Left ventricle myocardium inferior (tissue), 1 donor: ENCODE results near the gene JKAMP. TPM values are rescaled to one million over a fixed set of nuclear protein-coding genes. Genes with fewer than 3 reads are reported as not detected.

ENCODE experiments used
- DNase-seq: peaks from one replicate; pipeline ENCODE4 v3.0.0-alpha.2; 2020
- H3K27ac ChIP-seq: fragments of 200-600 bp; replicated peaks from 2 replicates; pipeline ENCODE4 v1.8.0; 2021
- H3K27me3 ChIP-seq: fragments of 200-600 bp; 2 replicates; pipeline ENCODE4 v1.8.0; 2021; ENCODE audit warnings: low read depth
- H3K36me3 ChIP-seq: fragments of 200-600 bp; 2 replicates; pipeline ENCODE4 v1.8.0; 2021
- H3K4me1 ChIP-seq: fragments of 200-600 bp; 2 replicates; pipeline ENCODE4 v1.8.0; 2021
- H3K4me3 ChIP-seq: fragments of 200-600 bp; 2 replicates; pipeline ENCODE4 v1.8.0; 2021; ENCODE audit warnings: mild to moderate bottlenecking, moderate library complexity
- H3K9me3 ChIP-seq: fragments of 200-600 bp; replicated peaks from 2 replicates; pipeline ENCODE4 v1.8.0; 2021
- intact Hi-C: fragments of 100-400 bp; cut with micrococcal nuclease; formaldehyde crosslinking; loops from one replicate; pipeline ENCODE4 v1.11.0; 2022
- total RNA-seq: library from RNA; stranded (reverse); fragmentation: NEBNext Ultra II Directional; extraction: Animal tissue kit (Norgen Biotek cat#: 25700); gene quantifications from one replicate; pipeline ENCODE4 v1.2.1, GENCODE V29; 2021
- TF ChIP-seq, protein P1 (sequence below): fragments of 200-600 bp; IDR thresholded peaks from 2 replicates; pipeline ENCODE4 v1.8.0; 2021; ENCODE audit warnings: antibody characterized with exemption, mild to moderate bottlenecking, borderline replicate concordance
- donor health status: DM: no; HTN: yes; CAD: no; lungs with severe emphysema.

Gene JKAMP
- total RNA-seq, 1 donor from 2014 or later: 23.5 TPM

DNA sequence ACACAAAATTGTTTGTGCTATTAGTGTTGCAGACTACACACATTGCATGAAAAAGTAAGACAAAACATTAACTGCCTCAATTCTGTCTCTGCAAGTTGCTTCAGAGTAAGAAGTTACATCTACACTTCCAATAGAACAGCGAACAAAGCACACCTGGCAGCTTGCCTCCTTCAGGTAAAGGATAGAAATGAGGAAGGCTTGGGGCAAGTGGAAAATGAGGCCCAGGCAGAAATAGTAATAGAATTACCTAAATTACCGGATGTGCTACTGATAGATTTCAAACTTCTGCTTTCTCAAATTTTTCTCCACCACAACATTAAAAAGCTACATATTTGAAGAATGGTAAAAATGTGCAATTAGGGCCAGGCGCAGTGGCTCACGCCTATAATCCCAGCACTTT is 54.6 kb downstream of the JKAMP start:
- intact Hi-C loops: no loop called here

DNA sequence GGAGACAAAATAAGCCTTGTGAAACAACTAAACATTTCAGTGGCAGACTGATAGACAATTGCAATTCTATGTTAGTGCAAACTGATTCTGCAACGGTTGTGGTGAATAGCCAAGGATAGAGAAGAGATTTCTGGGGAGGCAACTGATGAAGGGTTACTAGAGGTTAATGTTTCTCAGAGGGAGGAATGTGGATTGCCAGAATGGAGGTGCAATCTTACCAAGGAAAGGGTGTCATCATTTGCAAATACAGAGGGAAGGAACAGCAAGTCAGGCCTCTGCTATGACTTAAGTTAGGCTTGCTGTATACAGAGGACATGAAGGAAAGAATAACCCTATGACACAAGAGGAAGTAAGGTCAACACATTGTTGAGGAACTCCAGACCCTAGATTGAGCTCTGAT is 56.5 kb downstream of the JKAMP start:
- H3K36me3 ChIP-seq: no peaks in the 10 kb centered on the region
- no peaks in the 10 kb centered on the region for H3K4me1 ChIP-seq
- no peak overlapping the region for H3K4me3 ChIP-seq
- intact Hi-C loops: no loop called here
- H3K27ac ChIP-seq: no peak overlapping the region
- no peaks in the 10 kb centered on the region for H3K9me3 ChIP-seq
- peaks cover 23% of the 10 kb centered on the region for H3K27me3 ChIP-seq
- DNase-seq: no peak
- TF ChIP-seq, protein P1, sequence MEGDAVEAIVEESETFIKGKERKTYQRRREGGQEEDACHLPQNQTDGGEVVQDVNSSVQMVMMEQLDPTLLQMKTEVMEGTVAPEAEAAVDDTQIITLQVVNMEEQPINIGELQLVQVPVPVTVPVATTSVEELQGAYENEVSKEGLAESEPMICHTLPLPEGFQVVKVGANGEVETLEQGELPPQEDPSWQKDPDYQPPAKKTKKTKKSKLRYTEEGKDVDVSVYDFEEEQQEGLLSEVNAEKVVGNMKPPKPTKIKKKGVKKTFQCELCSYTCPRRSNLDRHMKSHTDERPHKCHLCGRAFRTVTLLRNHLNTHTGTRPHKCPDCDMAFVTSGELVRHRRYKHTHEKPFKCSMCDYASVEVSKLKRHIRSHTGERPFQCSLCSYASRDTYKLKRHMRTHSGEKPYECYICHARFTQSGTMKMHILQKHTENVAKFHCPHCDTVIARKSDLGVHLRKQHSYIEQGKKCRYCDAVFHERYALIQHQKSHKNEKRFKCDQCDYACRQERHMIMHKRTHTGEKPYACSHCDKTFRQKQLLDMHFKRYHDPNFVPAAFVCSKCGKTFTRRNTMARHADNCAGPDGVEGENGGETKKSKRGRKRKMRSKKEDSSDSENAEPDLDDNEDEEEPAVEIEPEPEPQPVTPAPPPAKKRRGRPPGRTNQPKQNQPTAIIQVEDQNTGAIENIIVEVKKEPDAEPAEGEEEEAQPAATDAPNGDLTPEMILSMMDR: no peak

More for the DNA sequence above, 54.6 kb downstream of the JKAMP start:
- Histone ChIP-seq H3K9me3 (no peaks in the 10 kb centered on the region), H3K27me3 (peaks cover 11% of the 10 kb centered on the region), H3K36me3 (no peaks in the 10 kb centered on the region), H3K27ac (no peak overlapping the region), H3K4me3 (no peak overlapping the region), H3K4me1 (no peaks in the 10 kb centered on the region)
- no peak for DNase-seq
- TF ChIP-seq, protein P1: no peak

DNA sequence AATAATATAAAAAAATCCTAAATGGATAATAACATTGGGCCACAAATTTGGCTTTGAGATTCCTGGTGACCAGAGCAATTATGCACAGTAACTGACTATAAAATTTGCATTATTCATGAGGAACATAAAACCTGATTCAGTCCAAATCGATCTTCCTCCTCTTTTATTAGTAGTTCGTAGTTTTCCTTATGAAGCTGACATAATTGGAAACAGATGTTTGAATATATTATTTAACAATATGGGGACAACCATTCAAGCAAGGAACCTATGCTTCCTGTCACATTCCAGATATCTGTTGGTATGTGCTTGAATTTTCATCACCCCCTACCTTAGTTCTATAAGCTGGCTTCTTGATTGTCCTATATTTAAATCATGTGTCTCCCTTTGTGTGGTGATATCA is 57.4 kb downstream of the JKAMP start:
- DNase-seq: no peak
- Histone ChIP-seq H3K27me3 (peaks cover 23% of the 10 kb centered on the region), H3K4me1 (no peaks in the 10 kb centered on the region), H3K9me3 (no peaks in the 10 kb centered on the region), H3K36me3 (no peaks in the 10 kb centered on the region), H3K4me3 (no peak overlapping the region), H3K27ac (no peak overlapping the region)
- TF ChIP-seq, protein P1: no peak
- intact Hi-C loops: no loop called here

DNA sequence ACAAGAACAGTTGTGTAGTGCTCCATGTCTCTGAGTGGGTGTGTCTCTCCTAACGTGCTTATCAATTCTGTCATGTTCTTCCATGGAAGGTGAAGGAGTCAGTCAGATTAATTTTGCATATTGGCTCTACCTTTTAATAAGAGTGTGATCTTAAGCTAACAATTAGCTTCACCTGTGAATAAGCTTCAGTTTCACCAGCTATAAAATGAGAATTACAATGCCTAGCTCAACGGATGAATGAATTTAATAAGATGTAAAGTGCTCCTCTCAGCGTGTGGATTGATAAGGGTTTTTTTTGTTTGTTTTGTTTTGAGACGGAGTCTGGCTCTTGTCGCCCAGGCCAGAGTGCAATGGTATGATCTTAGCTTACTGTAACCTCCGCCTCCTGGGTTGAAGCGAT is 59.6 kb downstream of the JKAMP start:
- no peaks in the 10 kb centered on the region for H3K36me3 ChIP-seq
- DNase-seq: no peak
- peaks cover 23% of the 10 kb centered on the region for H3K27me3 ChIP-seq
- no peaks in the 10 kb centered on the region for H3K9me3 ChIP-seq
- no peaks in the 10 kb centered on the region for H3K4me1 ChIP-seq
- no peak overlapping the region for H3K4me3 ChIP-seq
- TF ChIP-seq, protein P1: no peak
- no peak overlapping the region for H3K27ac ChIP-seq
- intact Hi-C loops: no loop called here

DNA sequence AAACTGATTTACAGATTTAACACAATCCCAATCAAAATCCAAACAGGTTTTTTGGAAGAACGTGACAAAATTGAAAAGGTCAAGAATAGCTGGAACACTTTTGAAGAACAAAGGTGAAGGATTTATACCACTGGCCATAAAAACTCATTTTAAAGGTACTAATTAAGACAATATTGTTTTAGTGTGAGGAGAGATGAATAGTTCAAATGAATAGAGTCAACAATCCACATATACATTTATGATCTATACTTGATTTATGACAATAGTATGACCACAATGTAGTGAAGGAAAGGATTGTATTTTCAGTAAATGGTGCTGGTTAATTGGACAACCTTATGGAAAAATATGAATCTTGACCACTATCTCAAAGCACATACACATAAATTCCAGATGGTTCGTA is 63.0 kb downstream of the JKAMP start:
- no peak for DNase-seq
- intact Hi-C loops: no loop called here
- Histone ChIP-seq H3K36me3 (no peaks in the 10 kb centered on the region), H3K4me1 (no peaks in the 10 kb centered on the region), H3K9me3 (peaks cover 6% of the 10 kb centered on the region), H3K4me3 (no peak overlapping the region), H3K27ac (no peak overlapping the region), H3K27me3 (peaks cover 23% of the 10 kb centered on the region)
- TF ChIP-seq, protein P1: no peak

Other genes starting within 250 kb of the JKAMP start
- gene GPR135, start 19.1 kb upstream of the JKAMP start, total RNA-seq: 2.2 TPM
- gene L3HYPDH, start 109 bp upstream of the JKAMP start, total RNA-seq: 9.1 TPM
- not detected for gene CCDC175, start 92.3 kb downstream of the JKAMP start, total RNA-seq